GM03348 (cell line): ENCODE measurements around the gene MIF.
"Not testable (repeated sequence)": the region's sequence is repeated elsewhere in the genome, so short reads cannot be mapped to it uniquely, and the experiment has no call there.

ENCODE experiments used
- DNase-seq: peaks from one replicate; pipeline ENCODE4 v3.0.0; 2012; ENCODE audit warnings: low spot score

Gene MIF

GRCh38 chr22:23877566-23877965 is 16.6 kb upstream of the MIF start:
- no peak for DNase-seq

GRCh38 chr22:23878219-23878618 is 16.0 kb upstream of the MIF start:
- DNase-seq, result no peak

- DNase-seq, result no peak
These were observed 11.8 kb upstream of the MIF start for GRCh38 chr22:23882370-23882769.

- DNase-seq, result no peak
These were observed 10.5 kb upstream of the MIF start for GRCh38 chr22:23883658-23884057.

- no peak for DNase-seq
These were observed 10.0 kb upstream of the MIF start for GRCh38 chr22:23884140-23884539.

- DNase-seq, result peak; percentile 49
These were observed 5.4 kb upstream of the MIF start for GRCh38 chr22:23888615-23889401.

GRCh38 chr22:23889620-23890019 is 4.6 kb upstream of the MIF start:
- DNase-seq, result no peak

GRCh38 chr22:23891726-23892125 is 2.5 kb upstream of the MIF start:
- DNase-seq, result no peak

GRCh38 chr22:23892130-23892529 is 2.1 kb upstream of the MIF start:
- DNase-seq, result no peak

GRCh38 chr22:23892706-23893105 is 1.5 kb upstream of the MIF start:
- no peak for DNase-seq

- DNase-seq, result no peak
These were observed 850 bp upstream of the MIF start for GRCh38 chr22:23893121-23893944.

GRCh38 chr22:23894710-23895598 is 771 bp downstream of the MIF start:
- peak; percentile 77 for DNase-seq

GRCh38 chr22:23895599-23896144 is 1.5 kb downstream of the MIF start:
- no peak for DNase-seq

GRCh38 chr22:23896166-23896522 is 2.0 kb downstream of the MIF start:
- no peak for DNase-seq

- DNase-seq, result no peak
These were observed 2.5 kb downstream of the MIF start for GRCh38 chr22:23896523-23897186.

- no peak for DNase-seq
These were observed 3.1 kb downstream of the MIF start for GRCh38 chr22:23897320-23897719.

- no peak for DNase-seq
These were observed 4.1 kb downstream of the MIF start for GRCh38 chr22:23898006-23898974.

- no peak for DNase-seq
These were observed 5.0 kb downstream of the MIF start for GRCh38 chr22:23899042-23899745.

- not testable (repeated sequence) for DNase-seq
These were observed 6.0 kb downstream of the MIF start for GRCh38 chr22:23900227-23900626.

GRCh38 chr22:23901600-23901999 is 7.4 kb downstream of the MIF start:
- DNase-seq, result no peak
